GM23338 (cell line): ENCODE measurements around the gene C4BPA. TPM values are rescaled to one million over a fixed set of nuclear protein-coding genes. Genes with fewer than 3 reads are reported as not detected.

Experiments used
- ATAC-seq: fragments of 200-7000 bp; cut with Tn5 transposase; 3 replicates; pipeline ENCODE4 v1.9.1; 2020
- DNase-seq: peaks from one replicate; pipeline ENCODE4 v3.0.0-alpha.2; 2015; ENCODE audit warnings: low spot score
- H2AFZ ChIP-seq: fragments of 200-600 bp; sonication (generic); 2 replicates; pipeline ENCODE4 v1.8.0; 2016; ENCODE audit warnings: antibody characterized with exemption, mild to moderate bottlenecking, moderate library complexity
- H3F3A ChIP-seq: fragments of 200-600 bp; sonication (generic); replicated peaks from 2 replicates; pipeline ENCODE4 v1.8.0; 2017; ENCODE audit warnings: antibody characterized with exemption, mixed run types, low read depth
- H3K27ac ChIP-seq: fragments of 200-600 bp; sonication (generic); 2 replicates; pipeline ENCODE4 v1.6.1; 2016; ENCODE audit warnings: low read depth
- H3K27me3 ChIP-seq: fragments of 200-600 bp; sonication (generic); 2 replicates; pipeline ENCODE4 v1.8.0; 2016; ENCODE audit warnings: mild to moderate bottlenecking, mixed run types, moderate library complexity; ENCODE audit not compliant: insufficient read depth
- H3K36me3 ChIP-seq: fragments of 200-600 bp; sonication (generic); 2 replicates; pipeline ENCODE4 v1.8.0; 2016; ENCODE audit warnings: mild to moderate bottlenecking; ENCODE audit not compliant: insufficient read depth
- H3K4me1 ChIP-seq: fragments of 200-600 bp; sonication (generic); 2 replicates; pipeline ENCODE4 v1.8.0; 2016; ENCODE audit warnings: mild to moderate bottlenecking, moderate library complexity; ENCODE audit not compliant: insufficient read depth
- H3K4me2 ChIP-seq: fragments of 200-600 bp; sonication (generic); 2 replicates; pipeline ENCODE4 v1.7.1; 2017; ENCODE audit warnings: mixed run types
- H3K4me3 ChIP-seq: fragments of 200-600 bp; sonication (generic); 2 replicates; pipeline ENCODE4 v1.6.1; 2016; ENCODE audit warnings: mixed run types
- H3K79me2 ChIP-seq: fragments of 200-600 bp; sonication (generic); replicated peaks from 2 replicates; pipeline ENCODE4 v1.8.0; 2017; ENCODE audit warnings: mild to moderate bottlenecking; ENCODE audit not compliant: insufficient read depth
- H3K9me2 ChIP-seq: fragments of 200-600 bp; sonication (generic); 2 replicates; pipeline ENCODE4 v1.8.0; 2017; ENCODE audit not compliant: insufficient read depth
- H4K20me1 ChIP-seq: fragments of 200-600 bp; sonication (generic); replicated peaks from 2 replicates; pipeline ENCODE4 v1.8.0; 2017; ENCODE audit warnings: mild to moderate bottlenecking; ENCODE audit not compliant: insufficient read depth
- H3K27ac Mint-ChIP-seq: 2 replicates; pipeline ENCODE4 v1.8.0; 2020; ENCODE audit warnings: inconsistent platforms, mild to moderate bottlenecking, moderate library complexity, mixed read lengths
- H3K27me3 Mint-ChIP-seq: 3 replicates; pipeline ENCODE4 v1.8.0; 2022; ENCODE audit warnings: low read depth, mild to moderate bottlenecking, moderate library complexity, mixed read lengths, inconsistent platforms; ENCODE audit not compliant: insufficient read depth, poor library complexity
- H3K36me3 Mint-ChIP-seq: 3 replicates; pipeline ENCODE4 v1.8.0; 2021; ENCODE audit warnings: low read depth, mild to moderate bottlenecking, inconsistent platforms, moderate library complexity, mixed read lengths
- H3K4me1 Mint-ChIP-seq: 3 replicates; pipeline ENCODE4 v1.8.0; 2020; ENCODE audit warnings: mild to moderate bottlenecking, inconsistent platforms, mixed read lengths
- H3K4me3 Mint-ChIP-seq: 3 replicates; pipeline ENCODE4 v1.8.0; 2021; ENCODE audit warnings: moderate library complexity, mild to moderate bottlenecking, inconsistent platforms, mixed read lengths
- H3K9me3 Mint-ChIP-seq: 3 replicates; pipeline ENCODE4 v1.8.0; 2020; ENCODE audit warnings: moderate library complexity, mild to moderate bottlenecking, inconsistent platforms, mixed read lengths
- CREB1 ChIP-seq: fragments of 250-450 bp; sonication (Bioruptor Pico); IDR thresholded peaks from 2 replicates; pipeline ENCODE4 v1.5.0; 2020; ENCODE audit warnings: low read depth, mild to moderate bottlenecking, moderate library complexity
- EZH2 ChIP-seq: fragments of 200-600 bp; sonication (generic); IDR thresholded peaks from one replicate; pipeline ENCODE4 v1.8.0; 2017; ENCODE audit warnings: antibody characterized with exemption, mild to moderate bottlenecking, low read depth; ENCODE audit not compliant: unreplicated experiment
- JUNB ChIP-seq: IDR thresholded peaks from one replicate; pipeline ENCODE4 v1.6.1; 2016; ENCODE audit warnings: antibody characterized with exemption; ENCODE audit not compliant: unreplicated experiment
- NANOG ChIP-seq: IDR thresholded peaks from 2 replicates; pipeline ENCODE4 v1.6.1; 2016; ENCODE audit warnings: antibody characterized with exemption, borderline replicate concordance
- POLR2AphosphoS5 ChIP-seq: IDR thresholded peaks from 2 replicates; pipeline ENCODE4 v1.6.1; 2016; ENCODE audit warnings: antibody characterized with exemption, low read depth
- STAT1 ChIP-seq: IDR thresholded peaks from one replicate; pipeline ENCODE4 v1.6.1; 2016; ENCODE audit warnings: antibody characterized with exemption; ENCODE audit not compliant: unreplicated experiment
- ZNF331 ChIP-seq: fragments of 250-450 bp; sonication (Bioruptor Pico); IDR thresholded peaks from 2 replicates; pipeline ENCODE4 v1.5.0; 2020; ENCODE audit warnings: low read depth, mild to moderate bottlenecking, moderate library complexity
- polyA plus RNA-seq: library from polyadenylated mRNA; unstranded; fragments of >200 nt; fragmentation: Nextera tagmentation; extraction: Ambion mirVana; gene quantifications from 2 replicates; pipeline ENCODE4 v1.2.1, GENCODE V29; 2016
- total RNA-seq: library from RNA; depleted of rRNA; stranded (reverse); fragments of >200 nt; shearing (Covaris generic); gene quantifications from 2 replicates; pipeline ENCODE4 v1.2.3, GENCODE V29; 2014
- TF ChIP-seq, protein P1 (sequence below): IDR thresholded peaks from 2 replicates; pipeline ENCODE4 v1.6.1; 2016; ENCODE audit warnings: antibody characterized with exemption
- TF ChIP-seq, protein P2 (sequence below): fragments of 250-450 bp; sonication (Bioruptor Pico); IDR thresholded peaks from 2 replicates; pipeline ENCODE4 v1.5.0; 2020; ENCODE audit warnings: mild to moderate bottlenecking, moderate library complexity

The C4BPA gene
- total and polyA plus RNA-seq, 2 experiments from 2014 or later, result not detected

DNA sequence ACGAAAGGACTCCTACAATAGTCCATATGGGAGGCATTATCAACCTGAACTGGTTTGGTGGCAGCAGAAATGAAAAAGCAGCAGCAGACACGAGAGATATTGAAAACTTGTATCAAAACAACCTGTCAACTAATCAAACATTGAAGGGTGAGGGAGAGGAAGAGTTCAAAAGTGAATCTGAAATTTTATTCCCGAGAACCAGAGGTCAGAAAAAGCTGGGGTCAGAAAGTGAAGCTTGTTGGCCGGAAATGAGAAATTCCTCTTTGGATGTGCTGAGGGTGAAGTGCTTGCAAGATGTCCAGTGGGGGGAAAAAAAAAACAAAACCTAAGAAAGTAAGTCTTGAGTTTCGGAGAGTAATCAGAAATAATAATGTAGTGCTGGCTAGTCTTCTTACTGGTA is 1.9 kb upstream of the C4BPA start:
- no peak overlapping the region for H3K27ac ChIP-seq
- peaks cover 27% of the 10 kb centered on the region for H3K9me3 Mint-ChIP-seq
- H3K4me1 Mint-ChIP-seq, result peaks cover 4% of the 10 kb centered on the region; the same call in 2 of the 3 replicates
- no peak overlapping the region for H2AFZ ChIP-seq
- H3K27me3 Mint-ChIP-seq, result no peaks in the 10 kb centered on the region
- H3K27ac Mint-ChIP-seq, result no peak overlapping the region
- H3K4me2 ChIP-seq, result no peak overlapping the region
- no peak overlapping the region for H3K4me3 Mint-ChIP-seq
- peaks cover 11% of the 10 kb centered on the region; the same call in 2 of the 3 replicates for H3K36me3 Mint-ChIP-seq
- TF ChIP-seq EZH2 (no peak), CREB1 (CRISPR knock-in tag) (no peak), STAT1 (no peak), ZNF331 (no peak), JUNB (no peak), NANOG (no peak), POLR2AphosphoS5 (no peak)
- TF ChIP-seq, protein P1, sequence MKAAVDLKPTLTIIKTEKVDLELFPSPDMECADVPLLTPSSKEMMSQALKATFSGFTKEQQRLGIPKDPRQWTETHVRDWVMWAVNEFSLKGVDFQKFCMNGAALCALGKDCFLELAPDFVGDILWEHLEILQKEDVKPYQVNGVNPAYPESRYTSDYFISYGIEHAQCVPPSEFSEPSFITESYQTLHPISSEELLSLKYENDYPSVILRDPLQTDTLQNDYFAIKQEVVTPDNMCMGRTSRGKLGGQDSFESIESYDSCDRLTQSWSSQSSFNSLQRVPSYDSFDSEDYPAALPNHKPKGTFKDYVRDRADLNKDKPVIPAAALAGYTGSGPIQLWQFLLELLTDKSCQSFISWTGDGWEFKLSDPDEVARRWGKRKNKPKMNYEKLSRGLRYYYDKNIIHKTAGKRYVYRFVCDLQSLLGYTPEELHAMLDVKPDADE, result no peak
- TF ChIP-seq, protein P2, sequence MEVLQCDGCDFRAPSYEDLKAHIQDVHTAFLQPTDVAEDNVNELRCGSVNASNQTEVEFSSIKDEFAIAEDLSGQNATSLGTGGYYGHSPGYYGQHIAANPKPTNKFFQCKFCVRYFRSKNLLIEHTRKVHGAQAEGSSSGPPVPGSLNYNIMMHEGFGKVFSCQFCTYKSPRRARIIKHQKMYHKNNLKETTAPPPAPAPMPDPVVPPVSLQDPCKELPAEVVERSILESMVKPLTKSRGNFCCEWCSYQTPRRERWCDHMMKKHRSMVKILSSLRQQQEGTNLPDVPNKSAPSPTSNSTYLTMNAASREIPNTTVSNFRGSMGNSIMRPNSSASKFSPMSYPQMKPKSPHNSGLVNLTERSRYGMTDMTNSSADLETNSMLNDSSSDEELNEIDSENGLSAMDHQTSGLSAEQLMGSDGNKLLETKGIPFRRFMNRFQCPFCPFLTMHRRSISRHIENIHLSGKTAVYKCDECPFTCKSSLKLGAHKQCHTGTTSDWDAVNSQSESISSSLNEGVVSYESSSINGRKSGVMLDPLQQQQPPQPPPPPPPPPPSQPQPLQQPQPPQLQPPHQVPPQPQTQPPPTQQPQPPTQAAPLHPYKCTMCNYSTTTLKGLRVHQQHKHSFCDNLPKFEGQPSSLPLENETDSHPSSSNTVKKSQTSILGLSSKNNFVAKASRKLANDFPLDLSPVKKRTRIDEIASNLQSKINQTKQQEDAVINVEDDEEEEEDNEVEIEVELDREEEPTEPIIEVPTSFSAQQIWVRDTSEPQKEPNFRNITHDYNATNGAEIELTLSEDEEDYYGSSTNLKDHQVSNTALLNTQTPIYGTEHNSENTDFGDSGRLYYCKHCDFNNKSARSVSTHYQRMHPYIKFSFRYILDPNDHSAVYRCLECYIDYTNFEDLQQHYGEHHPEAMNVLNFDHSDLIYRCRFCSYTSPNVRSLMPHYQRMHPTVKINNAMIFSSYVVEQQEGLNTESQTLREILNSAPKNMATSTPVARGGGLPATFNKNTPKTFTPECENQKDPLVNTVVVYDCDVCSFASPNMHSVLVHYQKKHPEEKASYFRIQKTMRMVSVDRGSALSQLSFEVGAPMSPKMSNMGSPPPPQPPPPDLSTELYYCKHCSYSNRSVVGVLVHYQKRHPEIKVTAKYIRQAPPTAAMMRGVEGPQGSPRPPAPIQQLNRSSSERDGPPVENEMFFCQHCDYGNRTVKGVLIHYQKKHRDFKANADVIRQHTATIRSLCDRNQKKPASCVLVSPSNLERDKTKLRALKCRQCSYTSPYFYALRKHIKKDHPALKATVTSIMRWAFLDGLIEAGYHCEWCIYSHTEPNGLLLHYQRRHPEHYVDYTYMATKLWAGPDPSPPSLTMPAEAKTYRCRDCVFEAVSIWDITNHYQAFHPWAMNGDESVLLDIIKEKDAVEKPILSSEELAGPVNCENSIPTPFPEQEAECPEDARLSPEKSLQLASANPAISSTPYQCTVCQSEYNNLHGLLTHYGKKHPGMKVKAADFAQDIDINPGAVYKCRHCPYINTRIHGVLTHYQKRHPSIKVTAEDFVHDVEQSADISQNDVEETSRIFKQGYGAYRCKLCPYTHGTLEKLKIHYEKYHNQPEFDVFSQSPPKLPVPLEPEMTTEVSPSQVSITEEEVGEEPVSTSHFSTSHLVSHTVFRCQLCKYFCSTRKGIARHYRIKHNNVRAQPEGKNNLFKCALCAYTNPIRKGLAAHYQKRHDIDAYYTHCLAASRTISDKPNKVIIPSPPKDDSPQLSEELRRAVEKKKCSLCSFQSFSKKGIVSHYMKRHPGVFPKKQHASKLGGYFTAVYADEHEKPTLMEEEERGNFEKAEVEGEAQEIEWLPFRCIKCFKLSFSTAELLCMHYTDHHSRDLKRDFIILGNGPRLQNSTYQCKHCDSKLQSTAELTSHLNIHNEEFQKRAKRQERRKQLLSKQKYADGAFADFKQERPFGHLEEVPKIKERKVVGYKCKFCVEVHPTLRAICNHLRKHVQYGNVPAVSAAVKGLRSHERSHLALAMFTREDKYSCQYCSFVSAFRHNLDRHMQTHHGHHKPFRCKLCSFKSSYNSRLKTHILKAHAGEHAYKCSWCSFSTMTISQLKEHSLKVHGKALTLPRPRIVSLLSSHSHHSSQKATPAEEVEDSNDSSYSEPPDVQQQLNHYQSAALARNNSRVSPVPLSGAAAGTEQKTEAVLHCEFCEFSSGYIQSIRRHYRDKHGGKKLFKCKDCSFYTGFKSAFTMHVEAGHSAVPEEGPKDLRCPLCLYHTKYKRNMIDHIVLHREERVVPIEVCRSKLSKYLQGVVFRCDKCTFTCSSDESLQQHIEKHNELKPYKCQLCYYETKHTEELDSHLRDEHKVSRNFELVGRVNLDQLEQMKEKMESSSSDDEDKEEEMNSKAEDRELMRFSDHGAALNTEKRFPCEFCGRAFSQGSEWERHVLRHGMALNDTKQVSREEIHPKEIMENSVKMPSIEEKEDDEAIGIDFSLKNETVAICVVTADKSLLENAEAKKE (CRISPR knock-in tag), result no peak
- H3K36me3 ChIP-seq, result no peaks in the 10 kb centered on the region; the same call in 1 of the 2 replicates
- H3F3A ChIP-seq, result no peaks in the 10 kb centered on the region
- H4K20me1 ChIP-seq, result no peaks in the 10 kb centered on the region
- ATAC-seq (no peak), DNase-seq (no peak)
- H3K9me2 ChIP-seq, result peaks cover 23% of the 10 kb centered on the region
- no peaks in the 10 kb centered on the region for H3K27me3 ChIP-seq
- H3K4me3 ChIP-seq, result no peak overlapping the region
- H3K4me1 ChIP-seq, result no peaks in the 10 kb centered on the region
- H3K79me2 ChIP-seq, result no peaks in the 10 kb centered on the region
